Smooth muscle cell (in vitro differentiated cells): ENCODE measurements around the gene EFCAB6. TPM values are rescaled to one million over a fixed set of nuclear protein-coding genes. Genes with fewer than 3 reads are reported as not detected.

ENCODE experiments used
- DNase-seq: peaks from one replicate; lab custom pipeline; 2025; ENCODE audit not compliant: unreplicated experiment; lab: John Stamatoyannopoulos, UW
- H2AFZ ChIP-seq: fragments of 200-600 bp; sonication (generic); 2 replicates; pipeline ENCODE4 v1.6.0; 2016; ENCODE audit warnings: antibody characterized with exemption, low read depth, mild to moderate bottlenecking
- H3F3A ChIP-seq: fragments of 200-600 bp; sonication (generic); 2 replicates; pipeline ENCODE4 v1.6.0; 2017; ENCODE audit warnings: antibody characterized with exemption, low read depth
- H3K27ac ChIP-seq: fragments of 200-600 bp; sonication (generic); 2 replicates; pipeline ENCODE4 v1.5.1; 2016; ENCODE audit warnings: low read depth, mild to moderate bottlenecking
- H3K27me3 ChIP-seq: fragments of 200-600 bp; sonication (generic); 2 replicates; pipeline ENCODE4 v1.6.1; 2016; ENCODE audit warnings: low read depth, mild to moderate bottlenecking
- H3K36me3 ChIP-seq: fragments of 200-600 bp; sonication (generic); 2 replicates; pipeline ENCODE4 v1.5.1; 2016; ENCODE audit warnings: low read depth
- H3K4me1 ChIP-seq: fragments of 200-600 bp; sonication (generic); 2 replicates; pipeline ENCODE4 v1.5.1; 2016; ENCODE audit warnings: low read depth
- H3K4me2 ChIP-seq: fragments of 200-600 bp; sonication (generic); 2 replicates; pipeline ENCODE4 v1.6.0; 2016; ENCODE audit warnings: mild to moderate bottlenecking
- H3K4me3 ChIP-seq: fragments of 200-600 bp; sonication (generic); 2 replicates; pipeline ENCODE4 v1.5.1; 2016; ENCODE audit warnings: mild to moderate bottlenecking
- H3K79me2 ChIP-seq: fragments of 200-600 bp; sonication (generic); 2 replicates; pipeline ENCODE4 v1.6.0; 2016; ENCODE audit warnings: low read depth, mild to moderate bottlenecking
- H3K9ac ChIP-seq: fragments of 200-600 bp; sonication (generic); 2 replicates; pipeline ENCODE4 v1.6.0; 2016; ENCODE audit warnings: low read depth
- H3K9me3 ChIP-seq: fragments of 200-600 bp; sonication (generic); replicated peaks from 2 replicates; pipeline ENCODE4 v1.5.1; 2016; ENCODE audit warnings: low read depth
- H4K20me1 ChIP-seq: fragments of 200-600 bp; sonication (generic); 2 replicates; pipeline ENCODE4 v1.6.0; 2016; ENCODE audit warnings: low read depth
- WGBS: methylation state at CpG from one replicate; pipeline ENCODE4 v1.1.7; 2016; ENCODE audit warnings: low lambda C conversion rate; 5-methylcytosine and 5-hydroxymethylcytosine counted together
- polyA plus RNA-seq: library from polyadenylated mRNA; unstranded; fragments of >200 nt; fragmentation: Nextera tagmentation; extraction: Ambion mirVana; gene quantifications from 2 replicates; pipeline ENCODE4 v1.2.1, GENCODE V29; 2016
- total RNA-seq: library from RNA; depleted of rRNA; stranded (reverse); fragments of >200 nt; gene quantifications from 2 replicates; pipeline ENCODE4 v1.2.3, GENCODE V29; 2014
- TF ChIP-seq, protein P1 (sequence below): fragments of 200-600 bp; sonication (generic); IDR thresholded peaks from 2 replicates; pipeline ENCODE4 v1.5.1; 2017; ENCODE audit warnings: borderline replicate concordance, mild to moderate bottlenecking, antibody characterized with exemption; ENCODE audit not compliant: insufficient read depth, poor library complexity, severe bottlenecking

Gene EFCAB6
- total and polyA plus RNA-seq, 2 experiments from 2014 or later = 0.80 to 2.9 TPM

DNA sequence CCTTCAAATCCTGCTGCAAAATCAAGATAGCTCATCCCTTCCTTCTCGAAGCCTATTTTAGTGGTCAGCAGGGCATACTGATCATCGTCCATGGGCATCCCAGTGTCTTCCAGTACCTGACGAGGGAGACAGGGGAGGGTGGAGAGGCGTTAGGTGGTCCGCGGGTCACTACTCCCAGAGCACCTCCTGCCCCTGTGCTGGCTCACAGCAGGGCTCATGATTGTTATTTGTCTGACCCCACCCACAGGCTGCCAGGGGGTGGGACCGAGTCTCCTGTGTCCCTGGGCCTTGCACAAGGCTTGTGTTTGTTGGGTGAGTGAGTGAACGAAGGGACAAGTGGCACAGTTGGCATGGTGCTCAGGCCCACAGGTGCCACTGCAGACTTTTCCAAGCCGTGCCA is 177.0 kb downstream of the EFCAB6 start:
- Histone ChIP-seq H3F3A (no peaks in the 10 kb centered on the region), H3K9ac (no peak overlapping the region), H3K27me3 (no peaks in the 10 kb centered on the region), H3K4me1 (no peaks in the 10 kb centered on the region), H3K27ac (no peak overlapping the region), H4K20me1 (no peaks in the 10 kb centered on the region), H3K79me2 (no peaks in the 10 kb centered on the region), H3K9me3 (peaks cover 4% of the 10 kb centered on the region), H2AFZ (no peak overlapping the region), H3K4me3 (no peak overlapping the region), H3K4me2 (no peak overlapping the region), H3K36me3 (no peaks in the 10 kb centered on the region)
- 89% methylated on average over 9 of the region's 9 CpGs for WGBS
- no peak for DNase-seq
- TF ChIP-seq, protein P1, sequence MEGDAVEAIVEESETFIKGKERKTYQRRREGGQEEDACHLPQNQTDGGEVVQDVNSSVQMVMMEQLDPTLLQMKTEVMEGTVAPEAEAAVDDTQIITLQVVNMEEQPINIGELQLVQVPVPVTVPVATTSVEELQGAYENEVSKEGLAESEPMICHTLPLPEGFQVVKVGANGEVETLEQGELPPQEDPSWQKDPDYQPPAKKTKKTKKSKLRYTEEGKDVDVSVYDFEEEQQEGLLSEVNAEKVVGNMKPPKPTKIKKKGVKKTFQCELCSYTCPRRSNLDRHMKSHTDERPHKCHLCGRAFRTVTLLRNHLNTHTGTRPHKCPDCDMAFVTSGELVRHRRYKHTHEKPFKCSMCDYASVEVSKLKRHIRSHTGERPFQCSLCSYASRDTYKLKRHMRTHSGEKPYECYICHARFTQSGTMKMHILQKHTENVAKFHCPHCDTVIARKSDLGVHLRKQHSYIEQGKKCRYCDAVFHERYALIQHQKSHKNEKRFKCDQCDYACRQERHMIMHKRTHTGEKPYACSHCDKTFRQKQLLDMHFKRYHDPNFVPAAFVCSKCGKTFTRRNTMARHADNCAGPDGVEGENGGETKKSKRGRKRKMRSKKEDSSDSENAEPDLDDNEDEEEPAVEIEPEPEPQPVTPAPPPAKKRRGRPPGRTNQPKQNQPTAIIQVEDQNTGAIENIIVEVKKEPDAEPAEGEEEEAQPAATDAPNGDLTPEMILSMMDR = no peak

DNA sequence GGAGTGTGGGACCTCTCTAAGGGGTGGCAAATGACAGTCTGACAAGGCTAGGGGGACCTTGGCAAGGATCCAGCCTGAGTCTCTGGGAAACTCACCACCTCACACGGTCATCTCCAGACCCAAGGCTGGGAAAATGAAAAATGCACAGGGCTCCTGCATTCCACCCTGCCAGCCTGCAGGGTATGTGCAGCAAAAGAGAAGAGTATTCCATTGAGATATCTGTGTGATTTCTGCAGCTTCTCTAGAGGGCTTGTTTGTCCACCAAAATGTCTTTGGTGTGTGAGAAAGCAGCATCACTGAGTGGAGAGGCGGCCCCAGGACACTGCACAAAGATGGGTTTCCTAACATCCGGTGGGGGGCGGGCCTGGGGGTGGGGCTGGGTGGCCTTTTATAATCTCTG is 177.8 kb downstream of the EFCAB6 start:
- WGBS = 62% methylated on average over 4 of the region's 4 CpGs
- no peak for DNase-seq
- H4K20me1 ChIP-seq = no peaks in the 10 kb centered on the region

DNA sequence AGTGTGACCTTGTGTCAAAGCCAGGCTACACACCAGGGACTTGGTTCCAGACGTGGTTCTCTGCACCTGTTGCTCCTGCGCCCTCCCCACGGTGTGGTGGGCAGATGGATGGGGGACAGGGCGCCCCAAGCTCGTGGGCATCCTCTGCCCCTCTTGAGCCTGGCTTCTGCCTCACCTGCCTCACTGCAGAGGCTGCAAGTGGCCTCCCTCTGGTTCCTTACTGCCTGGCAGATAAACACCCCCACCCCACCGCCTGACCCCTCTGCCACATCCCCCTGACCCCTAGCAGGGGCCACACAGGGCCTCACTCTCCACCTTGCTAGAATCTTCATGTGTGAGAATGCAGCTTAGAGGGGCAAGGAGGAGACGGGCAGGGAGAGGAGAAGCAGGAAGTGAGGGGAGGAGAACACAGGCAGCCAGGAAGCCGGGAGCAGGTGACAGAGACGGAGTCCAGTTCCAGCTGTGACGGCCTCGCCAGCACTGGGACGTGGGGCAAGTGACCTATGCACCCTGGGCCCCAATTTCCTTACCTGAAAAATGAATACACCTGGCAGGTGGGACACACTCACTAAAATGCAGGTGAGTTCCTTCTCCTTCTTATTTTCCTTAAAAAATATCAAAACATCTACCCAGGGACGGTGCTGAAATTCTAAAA is 178.3 kb downstream of the EFCAB6 start:
- TF ChIP-seq, protein P1 = no peak

More for the DNA sequence above, 177.8 kb downstream of the EFCAB6 start:
- TF ChIP-seq, protein P1 = no peak
- no peaks in the 10 kb centered on the region for H3K36me3 ChIP-seq
- no peak overlapping the region for H3K4me3 ChIP-seq
- H3K9ac ChIP-seq = no peak overlapping the region
- no peak overlapping the region for H3K4me2 ChIP-seq
- H3K4me1 ChIP-seq = no peaks in the 10 kb centered on the region
- no peaks in the 10 kb centered on the region for H3K27me3 ChIP-seq
- no peaks in the 10 kb centered on the region for H3K79me2 ChIP-seq
- H3K9me3 ChIP-seq = peaks cover under 1% of the 10 kb centered on the region
- H2AFZ ChIP-seq = no peak overlapping the region
- no peaks in the 10 kb centered on the region for H3F3A ChIP-seq
- no peak overlapping the region for H3K27ac ChIP-seq

DNA sequence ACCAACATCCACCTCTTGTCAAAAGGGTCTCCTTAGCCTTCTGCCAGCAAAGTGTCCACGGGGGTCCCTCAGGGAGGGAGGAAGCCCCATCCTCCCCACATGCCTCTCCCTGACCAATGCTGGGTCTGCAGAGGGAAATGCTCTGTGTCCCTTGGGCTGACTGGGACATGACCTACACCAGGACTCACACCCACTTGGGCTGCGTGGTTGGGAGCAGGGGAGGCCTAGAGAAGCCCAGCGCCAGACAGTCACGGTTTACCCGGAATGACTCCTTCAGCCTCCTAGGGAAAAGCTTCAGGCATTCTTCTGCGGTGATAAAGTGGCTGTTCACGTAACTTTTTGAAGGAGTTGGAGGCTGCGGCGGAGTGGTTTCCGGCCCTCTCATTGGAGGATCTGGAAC is 180.3 kb downstream of the EFCAB6 start:
- H3K9me3 ChIP-seq = no peaks in the 10 kb centered on the region

More for the DNA sequence above, 178.3 kb downstream of the EFCAB6 start:
- no peak for DNase-seq
- Histone ChIP-seq H3K4me2 (no peak overlapping the region), H3K36me3 (no peaks in the 10 kb centered on the region), H3K27me3 (no peaks in the 10 kb centered on the region), H3F3A (no peaks in the 10 kb centered on the region), H3K4me3 (no peak overlapping the region), H3K27ac (no peak overlapping the region), H2AFZ (no peak overlapping the region), H3K9ac (no peak overlapping the region), H4K20me1 (no peaks in the 10 kb centered on the region), H3K79me2 (no peaks in the 10 kb centered on the region), H3K4me1 (no peaks in the 10 kb centered on the region), H3K9me3 (no peaks in the 10 kb centered on the region)
- WGBS = 83% methylated on average over 12 of the region's 13 CpGs

More for the DNA sequence above, 180.3 kb downstream of the EFCAB6 start:
- Histone ChIP-seq H2AFZ (no peak overlapping the region), H3K4me1 (no peaks in the 10 kb centered on the region), H3K4me2 (no peak overlapping the region), H3K79me2 (no peaks in the 10 kb centered on the region), H4K20me1 (no peaks in the 10 kb centered on the region), H3K4me3 (no peak overlapping the region), H3K27ac (no peak overlapping the region), H3K36me3 (no peaks in the 10 kb centered on the region), H3F3A (no peaks in the 10 kb centered on the region), H3K27me3 (no peaks in the 10 kb centered on the region), H3K9ac (no peak overlapping the region)
- 93% methylated on average over 10 of the region's 10 CpGs for WGBS
- TF ChIP-seq, protein P1 = no peak
- no peak for DNase-seq
